HUDEP-2 (cell line): ENCODE results near the gene KLHL2.
A peak's percentile ranks its signal among the peaks of the same experiment; 100 is the strongest.
"Not testable (repeated sequence)": the region's sequence is repeated elsewhere in the genome, so short reads cannot be mapped to it uniquely, and the experiment has no call there.

ENCODE experiments used
- DNase-seq, 76 experiments: peaks; one replicate each; lab custom pipeline; 2025; ENCODE audit not compliant: unreplicated experiment in 76 of 76; lab: John Stamatoyannopoulos, UW

Gene KLHL2

DNA sequence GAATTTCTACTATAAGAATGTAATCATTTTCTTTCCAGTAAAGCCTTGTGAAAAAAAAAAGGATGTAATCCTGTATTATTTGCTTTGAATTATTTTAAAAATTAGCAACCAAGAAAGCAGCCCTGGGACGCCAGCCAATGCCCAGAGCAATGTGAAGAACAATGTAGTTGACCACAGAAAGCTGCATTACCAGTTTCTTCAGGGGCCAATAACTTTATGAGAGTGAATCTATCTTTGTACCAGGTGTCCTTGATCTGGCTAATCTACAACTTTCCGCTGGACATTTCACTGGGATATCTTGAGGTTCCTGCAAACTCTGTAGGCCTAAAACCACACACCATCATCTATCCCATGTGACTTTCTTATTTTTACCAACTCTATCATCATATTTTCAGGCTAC lies 7.6 kb upstream of the KLHL2 start:
- DNase-seq = no peak

DNA sequence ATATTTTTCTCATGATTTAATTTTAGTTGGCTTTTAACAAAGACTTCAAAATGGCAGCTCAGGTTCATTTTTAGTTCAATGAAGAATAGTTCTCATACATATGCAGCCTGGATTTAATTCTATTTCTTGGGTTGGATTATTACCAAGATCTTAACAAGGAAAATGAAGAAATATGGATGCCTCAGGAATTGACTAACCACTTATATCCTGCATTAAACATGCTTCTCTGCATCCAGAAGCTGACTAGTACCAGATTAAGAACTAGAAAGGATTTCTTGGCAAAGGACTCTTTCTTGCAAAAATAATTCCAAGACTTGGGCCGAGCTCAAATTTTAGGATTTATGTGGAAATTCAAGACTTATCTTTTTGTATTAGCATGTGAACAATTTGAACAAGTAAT lies 5.6 kb upstream of the KLHL2 start:
- no peak for DNase-seq

DNA sequence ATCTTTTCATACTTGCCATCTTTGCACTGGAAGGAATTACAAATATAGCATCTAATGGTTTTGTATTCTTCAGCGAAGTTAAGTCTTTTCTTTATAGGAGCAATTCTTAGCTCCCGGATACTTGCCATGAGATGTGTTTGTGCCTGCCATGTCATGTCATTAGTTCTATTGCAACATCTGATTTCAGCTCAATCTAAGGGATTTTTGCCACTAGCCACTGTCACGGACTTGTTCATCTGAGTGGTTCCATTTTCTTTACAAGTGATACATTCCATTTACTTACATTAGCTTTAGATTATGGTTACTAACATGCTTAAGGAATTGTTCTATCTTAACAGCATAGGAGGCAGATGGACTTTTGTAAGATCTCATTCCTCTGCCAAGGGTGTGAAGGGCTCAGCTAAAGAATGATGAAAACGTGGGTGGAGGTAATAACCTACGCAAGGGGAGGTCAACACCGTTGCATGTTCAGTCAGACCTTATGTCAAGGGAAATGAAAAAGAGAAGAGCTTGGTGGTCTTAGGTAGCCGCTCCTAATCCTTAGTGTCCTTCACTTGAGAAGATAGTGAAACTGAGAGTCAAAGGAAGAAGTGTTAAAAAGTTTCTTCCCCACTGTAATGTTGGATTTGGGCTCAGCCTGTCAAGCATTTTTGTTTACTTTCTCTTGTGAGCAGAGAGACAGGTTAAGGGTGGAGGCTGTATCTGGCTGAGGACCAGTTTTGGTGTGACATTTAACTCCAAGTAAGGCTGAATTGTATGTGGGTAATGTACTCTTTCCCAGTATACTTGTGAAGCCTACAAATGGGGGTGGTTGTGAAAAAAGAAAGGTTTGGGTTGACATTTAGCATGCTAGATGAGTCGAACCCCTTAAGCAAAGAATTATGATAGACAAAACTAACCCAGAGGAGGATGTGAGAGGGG lies 3.6 kb upstream of the KLHL2 start:
- no peak for DNase-seq

GRCh38 chr4:165204462-165204830 lies 2.9 kb upstream of the KLHL2 start:
- DNase-seq = no peak

- peak in 5 of 76 experiments; percentile 6 to 49 (median 47) for DNase-seq
These were observed 338 bp upstream of the KLHL2 start for GRCh38 chr4:165207016-165207430.

DNA sequence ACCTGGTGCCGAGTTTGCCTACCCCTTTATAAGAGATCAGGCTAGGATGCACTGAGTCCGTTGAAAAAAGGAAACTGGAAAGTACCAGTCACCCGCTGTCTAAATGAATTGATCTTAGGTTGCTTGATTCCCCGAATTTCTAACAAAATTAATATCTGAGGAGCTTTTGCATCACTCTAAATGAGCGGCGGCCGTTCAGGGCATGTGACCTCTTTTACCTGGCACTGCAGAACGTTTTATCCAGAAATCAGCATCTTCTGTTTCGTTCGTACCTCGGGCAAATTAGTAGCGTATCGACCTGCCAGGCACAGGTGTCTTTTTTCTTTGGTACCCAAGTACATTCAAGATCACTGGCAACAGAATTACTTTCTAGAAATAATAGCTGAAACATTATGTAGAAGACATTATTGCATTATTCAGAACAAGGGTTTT lies 876 bp downstream of the KLHL2 start:
- peak in 1 of 76 experiments; percentile 15 for DNase-seq

DNA sequence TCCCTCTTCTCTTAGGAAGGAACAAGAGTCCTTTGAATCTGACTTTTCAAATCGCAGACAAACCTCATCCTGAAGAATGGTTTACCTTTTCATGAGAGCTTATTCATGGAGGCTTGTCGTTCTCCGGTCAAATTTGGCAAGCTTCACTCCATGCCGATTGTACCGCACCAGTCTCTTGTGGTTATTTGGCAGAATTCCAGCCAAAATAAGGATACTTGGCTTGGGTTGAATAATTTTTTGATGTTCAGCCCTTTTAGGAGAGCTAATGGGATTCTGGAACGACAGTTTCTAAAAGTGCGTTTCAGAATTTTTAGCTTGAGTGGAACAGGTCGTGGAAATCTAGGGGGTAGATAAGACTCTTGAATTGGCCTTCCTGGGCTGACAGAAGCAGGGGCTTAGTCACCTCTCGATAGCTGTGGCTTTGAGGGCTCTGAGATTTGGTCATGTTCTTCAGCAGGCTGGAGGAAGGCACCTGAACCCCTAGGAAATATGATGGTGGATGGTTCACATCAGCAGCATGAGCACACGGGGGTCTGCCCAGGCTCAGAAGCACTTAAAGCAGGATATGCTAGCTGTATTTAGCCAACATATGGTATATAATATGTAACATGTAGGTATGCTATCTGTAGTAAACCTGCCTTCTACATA lies 1.5 kb downstream of the KLHL2 start:
- DNase-seq = no peak

DNA sequence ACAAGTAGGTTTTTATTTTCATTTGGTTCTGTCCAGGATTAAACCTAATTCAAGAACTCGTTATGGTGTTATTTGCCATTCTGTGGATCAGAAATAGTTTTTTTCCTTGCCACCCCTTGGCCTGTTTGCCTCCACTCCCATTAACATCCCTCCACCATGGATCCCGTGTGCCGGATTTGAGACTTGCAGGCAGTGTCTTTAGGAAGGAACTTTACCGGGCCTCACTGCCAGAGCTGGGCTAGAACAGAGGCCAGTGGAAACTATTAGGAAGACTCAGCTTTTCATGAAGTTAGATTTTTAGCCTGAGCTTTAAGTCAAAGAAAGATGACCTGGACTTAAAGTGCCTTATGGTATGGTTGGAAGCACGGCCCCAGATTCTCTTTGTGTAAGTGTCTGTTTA lies 2.4 kb downstream of the KLHL2 start:
- DNase-seq = no peak

DNA sequence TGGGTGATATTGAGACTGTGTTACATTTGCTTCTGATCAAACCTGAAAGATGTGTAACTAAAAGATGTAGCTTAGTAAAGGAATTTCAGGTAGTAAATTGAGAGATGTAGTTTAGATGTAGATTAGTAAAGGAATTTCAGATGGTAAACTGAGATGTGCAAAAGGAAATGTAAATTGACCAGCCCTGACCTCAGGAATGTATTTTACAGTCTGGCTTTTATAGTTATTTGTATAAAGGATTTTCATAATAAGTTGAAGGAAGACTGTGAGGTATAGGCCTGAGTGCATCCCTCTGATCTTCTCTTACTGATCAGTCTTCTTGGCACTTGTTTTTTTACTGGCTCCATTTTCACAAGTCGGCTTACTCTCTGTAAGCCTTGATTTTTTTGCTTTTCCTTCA lies 3.2 kb downstream of the KLHL2 start:
- no peak for DNase-seq

- not testable (repeated sequence) for DNase-seq
These were observed 5.3 kb downstream of the KLHL2 start for GRCh38 chr4:165212647-165213046.

DNA sequence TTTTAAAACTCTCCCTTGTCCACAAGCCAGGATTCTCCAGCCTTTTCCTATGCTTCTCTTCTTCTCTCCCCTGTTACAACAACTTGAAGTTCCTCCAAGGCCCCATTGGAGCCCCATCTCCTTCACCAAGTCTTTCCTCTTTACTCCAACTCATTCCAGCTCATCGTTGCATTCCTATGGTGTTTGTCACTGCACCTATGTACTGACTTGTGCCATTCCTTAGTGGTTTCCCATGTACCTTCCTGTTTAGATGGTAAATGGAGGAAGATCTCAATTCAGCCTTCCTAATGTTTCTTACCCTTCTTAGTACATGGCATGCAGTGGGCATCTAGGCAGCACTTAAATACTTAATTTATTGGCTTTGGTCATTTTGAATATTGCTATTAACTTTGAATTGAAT lies 6.0 kb downstream of the KLHL2 start:
- not testable (repeated sequence) for DNase-seq

DNA sequence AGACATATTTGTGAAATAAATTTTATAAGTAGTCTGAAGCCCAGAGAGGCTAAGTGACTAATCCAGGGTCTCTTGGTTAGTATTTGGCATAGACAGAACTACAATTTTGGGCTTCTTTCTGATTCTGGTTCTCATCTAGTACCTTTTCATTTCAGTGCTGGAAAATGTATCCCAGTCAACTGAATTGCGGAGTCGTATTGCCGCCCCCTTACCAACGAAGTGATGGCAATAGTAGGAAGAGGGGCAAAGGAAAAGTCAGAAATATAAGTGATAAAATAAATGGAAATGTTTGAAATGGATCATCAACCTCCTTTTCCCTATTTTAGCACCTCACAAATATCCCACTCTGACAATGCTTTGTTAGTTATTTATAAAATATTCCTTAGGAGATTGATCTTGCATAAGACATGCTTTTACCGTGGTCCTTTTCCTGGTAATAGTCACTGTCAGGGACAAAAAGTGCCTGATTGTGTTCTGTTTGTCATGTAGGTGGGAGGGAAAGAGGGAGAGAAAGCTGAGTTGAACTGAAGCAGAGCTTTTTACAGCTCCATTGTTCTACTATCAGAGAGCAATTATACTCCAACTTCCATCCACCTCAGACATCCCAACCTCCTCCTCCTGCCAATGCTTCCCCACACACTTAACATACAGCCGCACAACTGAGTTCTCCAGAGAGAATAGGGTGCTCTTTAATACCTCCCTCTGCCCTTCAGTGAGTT lies 6.8 kb downstream of the KLHL2 start:
- DNase-seq = not testable (repeated sequence)

GRCh38 chr4:165215034-165215751 lies 7.8 kb downstream of the KLHL2 start:
- peak in 1 of 76 experiments; percentile 5 for DNase-seq

DNA sequence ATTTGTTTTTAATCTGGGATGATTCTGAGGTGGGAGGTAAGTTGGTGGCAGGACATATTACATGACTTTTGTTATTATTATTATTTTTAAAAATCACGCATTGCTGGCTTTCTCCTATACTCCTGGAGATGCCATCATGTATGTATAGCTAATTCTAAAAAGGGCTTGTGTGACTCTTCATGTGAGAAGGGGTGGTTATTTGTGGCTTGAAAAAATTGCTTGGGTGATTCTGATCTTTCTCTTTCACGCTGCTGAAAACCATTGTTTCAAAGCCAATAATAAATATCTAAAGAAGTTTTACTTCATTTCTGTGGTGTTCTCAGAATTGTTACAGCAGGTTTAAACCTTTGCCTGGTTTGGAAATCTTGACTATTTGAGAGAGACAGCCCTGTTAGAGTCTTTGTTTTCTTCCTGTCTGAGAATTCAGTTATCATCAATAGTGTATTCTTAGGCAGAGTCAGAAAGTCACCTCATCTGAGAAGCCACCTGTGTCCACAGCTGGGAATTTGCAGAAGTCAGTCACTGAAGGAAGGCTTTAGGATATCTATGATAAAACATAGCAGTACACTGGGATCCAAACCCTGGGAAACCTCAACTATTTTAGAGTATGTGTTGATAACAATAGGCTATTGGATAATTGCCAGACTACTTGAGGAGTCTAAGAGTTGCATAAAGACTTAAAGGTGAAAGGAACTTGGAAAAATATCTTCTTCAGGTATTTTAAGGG lies 8.6 kb downstream of the KLHL2 start:
- not testable (repeated sequence) for DNase-seq

- DNase-seq = no peak
These were observed 10.0 kb downstream of the KLHL2 start for GRCh38 chr4:165217325-165217724.

GRCh38 chr4:165221306-165221705 lies 13.9 kb downstream of the KLHL2 start:
- DNase-seq = not testable (repeated sequence)

DNA sequence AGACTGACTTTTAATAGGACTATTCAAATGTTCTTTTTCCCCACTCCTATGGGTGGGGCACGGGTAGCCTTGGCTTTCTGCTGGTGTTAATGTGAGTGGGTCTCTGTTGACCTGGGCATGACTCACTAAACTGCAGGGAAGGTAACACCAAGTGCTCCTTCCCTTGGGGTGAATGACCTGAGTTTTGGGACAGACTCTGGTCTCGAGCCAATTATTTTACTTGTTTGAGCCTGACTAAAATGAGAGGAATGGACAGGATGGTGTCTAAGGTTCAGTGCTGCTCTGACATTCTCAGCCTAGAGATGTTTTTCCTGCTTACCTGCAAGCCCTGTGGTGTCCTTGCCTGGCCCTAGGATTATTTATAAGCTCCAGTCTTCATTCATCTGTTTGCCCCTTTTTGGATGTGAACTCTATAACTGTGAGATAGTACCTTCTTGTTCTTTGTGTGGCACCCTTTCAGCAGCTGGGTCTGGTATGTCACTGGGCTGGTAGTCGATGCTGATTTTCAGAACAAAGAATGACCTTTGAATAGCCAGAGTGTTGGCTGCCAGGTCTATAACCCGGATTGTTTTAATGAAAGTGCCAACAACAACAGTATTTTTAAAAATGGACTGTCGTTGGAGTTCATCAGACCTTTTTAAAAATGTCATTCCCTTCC lies 14.8 kb downstream of the KLHL2 start:
- DNase-seq = not testable (repeated sequence)

GRCh38 chr4:165222651-165222994 lies 15.3 kb downstream of the KLHL2 start:
- DNase-seq = no peak

- not testable (repeated sequence) for DNase-seq
These were observed 20.0 kb downstream of the KLHL2 start for GRCh38 chr4:165227401-165227800.
